ENCODE measurements around the gene SLFN5.
"Not testable (repeated sequence)": the region's sequence is repeated elsewhere in the genome, so short reads cannot be mapped to it uniquely, and the experiment has no call there.

The SLFN5 gene

GRCh38 chr17:35291802-35292201, 48.9 kb downstream of the SLFN5 start:
- DNase-seq (ENCODE audit: low spot score), result no peak

- no peak for DNase-seq (ENCODE audit: low spot score)
These were observed 50.4 kb downstream of the SLFN5 start for GRCh38 chr17:35293151-35293847.

- DNase-seq (ENCODE audit: low spot score), result no peak
These were observed 51.9 kb downstream of the SLFN5 start for GRCh38 chr17:35294756-35295155.

- no peak for DNase-seq (ENCODE audit: low spot score)
These were observed 52.8 kb downstream of the SLFN5 start for GRCh38 chr17:35295686-35296085.

GRCh38 chr17:35297666-35298065, 54.8 kb downstream of the SLFN5 start:
- DNase-seq (ENCODE audit: low spot score), result no peak

GRCh38 chr17:35298639-35299038, 55.8 kb downstream of the SLFN5 start:
- DNase-seq (ENCODE audit: low spot score), result no peak

- no peak for DNase-seq (ENCODE audit: low spot score)
These were observed 56.3 kb downstream of the SLFN5 start for GRCh38 chr17:35299135-35299534.

- DNase-seq (ENCODE audit: low spot score), result not testable (repeated sequence)
These were observed 66.5 kb downstream of the SLFN5 start for GRCh38 chr17:35309345-35309744.

- DNase-seq (ENCODE audit: low spot score), result no peak
These were observed 69.5 kb downstream of the SLFN5 start for GRCh38 chr17:35312346-35312745.

- peak; percentile 67 for DNase-seq (ENCODE audit: low spot score)
These were observed 70.2 kb downstream of the SLFN5 start for GRCh38 chr17:35312790-35313711.

GRCh38 chr17:35313875-35314409, 71.1 kb downstream of the SLFN5 start:
- no peak for DNase-seq (ENCODE audit: low spot score)

GRCh38 chr17:35314415-35315216, 71.7 kb downstream of the SLFN5 start:
- DNase-seq (ENCODE audit: low spot score), result no peak

GRCh38 chr17:35315283-35315682, 72.4 kb downstream of the SLFN5 start:
- no peak for DNase-seq (ENCODE audit: low spot score)

- no peak for DNase-seq (ENCODE audit: low spot score)
These were observed 73.1 kb downstream of the SLFN5 start for GRCh38 chr17:35315971-35316370.

GRCh38 chr17:35322749-35323148, 79.9 kb downstream of the SLFN5 start:
- DNase-seq (ENCODE audit: low spot score), result no peak

All from hematopoietic multipotent progenitor cell treated with erythropoietin and hydrocortisone succinate and interleukin-3 and kit ligand, for 15 days (in vitro differentiated cells).